GDM1 (cell line): ENCODE results near the gene TRIM59.

Source experiments
- DNase-seq: peaks from one replicate; lab custom pipeline; 2025; lab: John Stamatoyannopoulos, UW

Gene TRIM59, protein sequence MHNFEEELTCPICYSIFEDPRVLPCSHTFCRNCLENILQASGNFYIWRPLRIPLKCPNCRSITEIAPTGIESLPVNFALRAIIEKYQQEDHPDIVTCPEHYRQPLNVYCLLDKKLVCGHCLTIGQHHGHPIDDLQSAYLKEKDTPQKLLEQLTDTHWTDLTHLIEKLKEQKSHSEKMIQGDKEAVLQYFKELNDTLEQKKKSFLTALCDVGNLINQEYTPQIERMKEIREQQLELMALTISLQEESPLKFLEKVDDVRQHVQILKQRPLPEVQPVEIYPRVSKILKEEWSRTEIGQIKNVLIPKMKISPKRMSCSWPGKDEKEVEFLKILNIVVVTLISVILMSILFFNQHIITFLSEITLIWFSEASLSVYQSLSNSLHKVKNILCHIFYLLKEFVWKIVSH

DNA sequence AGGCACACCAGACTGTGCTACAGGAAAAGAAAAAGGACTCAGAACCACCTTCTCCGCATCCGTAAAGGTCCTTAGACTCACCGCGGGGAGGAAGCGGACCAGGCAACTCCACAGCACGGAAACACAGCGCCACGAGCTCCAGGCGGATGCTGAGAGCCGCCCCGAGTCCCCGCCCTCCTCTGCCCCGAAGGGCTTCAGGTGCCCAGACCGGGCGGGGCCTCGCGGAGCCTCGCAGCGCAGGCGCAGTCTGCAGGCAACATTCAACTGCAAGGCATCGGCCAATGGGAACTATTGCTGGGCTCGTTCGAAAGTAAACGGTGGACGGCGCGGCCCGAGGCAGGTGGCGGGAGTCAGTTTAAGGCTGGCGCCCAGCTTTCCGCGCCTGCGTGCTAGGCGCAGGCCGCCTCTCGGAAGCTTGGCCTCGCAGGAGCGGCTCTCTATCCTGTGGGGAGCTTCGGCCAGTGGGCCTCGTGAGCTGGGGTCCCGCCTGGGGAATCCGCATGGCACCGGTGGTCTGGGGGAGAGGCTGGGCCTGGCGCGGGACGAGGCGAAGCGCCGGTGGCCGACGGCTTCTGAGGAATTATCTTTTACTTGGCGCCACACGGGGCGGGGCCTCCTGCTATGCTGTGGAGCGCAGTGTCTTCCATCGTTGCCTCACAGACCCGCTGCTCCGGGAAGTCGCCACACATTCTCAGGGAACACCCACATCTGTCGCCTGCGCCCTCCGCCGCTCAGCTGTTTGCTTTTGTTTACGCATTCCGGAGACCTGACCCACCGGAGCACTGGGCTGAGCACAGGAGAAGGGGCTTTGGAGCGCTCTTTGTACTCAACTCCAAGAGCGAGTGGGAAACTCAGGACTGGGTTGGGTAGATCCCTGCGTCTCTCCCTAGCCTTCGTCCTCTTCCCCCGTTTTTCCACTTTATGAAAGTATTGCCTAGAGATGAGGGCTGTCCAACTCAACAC, at the start of gene TRIM59:
TRIM59 (minus strand) TSS at position 151 of the 963 bp plus-strand sequence. CDS start 10,603 bp downstream, outside the sequence.
- no peak for DNase-seq

DNA sequence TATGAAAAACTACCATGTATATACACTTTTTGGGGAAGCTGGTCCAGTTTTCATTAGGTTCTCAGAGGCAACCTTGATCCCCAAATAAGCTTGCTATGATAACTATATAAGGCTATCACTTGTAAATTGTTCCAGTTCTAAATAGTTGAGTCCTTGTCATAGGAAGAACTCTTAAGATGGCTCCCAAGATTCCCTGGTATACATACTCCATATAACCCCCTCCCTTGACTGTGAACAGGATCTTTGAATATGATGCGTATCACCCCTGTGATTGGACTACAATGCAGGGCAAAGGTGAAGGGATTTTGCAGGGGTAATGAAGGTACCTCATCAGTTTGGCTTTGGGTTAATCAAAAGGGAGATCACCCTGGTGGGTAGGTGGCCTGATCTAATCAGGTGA, 48.6 kb upstream of the TRIM59 start:
- no peak for DNase-seq

DNA sequence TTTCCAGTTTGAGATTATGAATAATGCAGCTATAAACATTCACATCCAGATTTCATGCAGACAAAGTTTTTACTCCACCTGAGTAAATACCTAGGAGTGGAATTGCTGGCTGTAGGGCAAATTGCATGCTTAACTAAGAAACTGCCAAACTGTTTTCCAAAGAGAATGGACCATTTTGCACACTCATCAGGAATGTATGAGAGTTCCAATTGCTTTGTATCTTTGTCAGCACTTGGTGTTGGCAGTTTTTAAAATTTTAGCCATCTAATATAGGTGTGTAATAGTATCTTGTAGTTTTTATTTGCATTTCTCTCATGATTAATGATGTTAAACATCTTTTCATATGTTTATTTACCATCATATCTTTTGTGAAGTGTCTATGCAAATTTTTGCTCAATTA, 40.6 kb upstream of the TRIM59 start:
- no peak for DNase-seq

DNA sequence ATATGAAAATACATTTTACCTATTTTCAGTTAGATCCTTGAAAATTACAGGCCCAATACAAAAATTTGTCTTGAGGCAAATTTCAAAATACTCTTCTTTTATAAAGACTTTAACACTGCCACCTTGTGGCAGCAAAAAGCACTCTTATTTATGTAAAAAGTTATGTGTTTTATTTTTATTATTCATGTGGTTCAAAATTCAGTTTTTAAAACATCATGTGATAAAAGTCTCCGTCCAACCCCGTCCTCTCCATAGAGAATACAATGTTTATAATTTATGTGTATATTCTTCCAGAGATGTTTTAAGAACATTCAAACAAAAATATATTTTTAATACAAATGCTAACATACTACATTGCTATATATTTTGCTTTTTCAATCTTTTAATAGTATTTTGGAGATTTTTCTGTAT, 36.9 kb upstream of the TRIM59 start:
- no peak for DNase-seq

- no peak for DNase-seq
Observed at GRCh38 chr3:160482796-160483195, 33.2 kb upstream of the TRIM59 start.

- DNase-seq, result no peak
Observed at GRCh38 chr3:160481856-160482255, 32.3 kb upstream of the TRIM59 start.

DNA sequence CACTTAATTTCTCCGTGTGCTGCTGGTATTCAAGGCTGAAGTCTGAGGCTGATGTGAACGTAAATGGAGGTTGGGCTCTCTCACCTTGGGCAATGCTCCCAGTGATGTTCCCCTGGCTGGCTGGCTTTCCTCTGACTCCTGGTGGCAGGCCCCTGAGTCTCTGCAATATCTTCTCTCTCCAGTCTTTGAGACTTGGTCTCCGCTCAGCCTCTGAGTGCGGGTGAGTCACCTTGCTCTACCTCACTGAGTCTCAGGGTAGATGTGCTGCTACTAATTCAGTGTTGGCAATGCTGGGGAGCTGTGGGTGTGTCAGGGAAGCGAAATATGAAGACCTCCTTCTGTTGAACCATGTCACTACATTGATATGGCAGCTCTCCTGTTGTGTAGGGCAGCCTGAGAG, 31.3 kb upstream of the TRIM59 start:
- DNase-seq, result no peak

DNA sequence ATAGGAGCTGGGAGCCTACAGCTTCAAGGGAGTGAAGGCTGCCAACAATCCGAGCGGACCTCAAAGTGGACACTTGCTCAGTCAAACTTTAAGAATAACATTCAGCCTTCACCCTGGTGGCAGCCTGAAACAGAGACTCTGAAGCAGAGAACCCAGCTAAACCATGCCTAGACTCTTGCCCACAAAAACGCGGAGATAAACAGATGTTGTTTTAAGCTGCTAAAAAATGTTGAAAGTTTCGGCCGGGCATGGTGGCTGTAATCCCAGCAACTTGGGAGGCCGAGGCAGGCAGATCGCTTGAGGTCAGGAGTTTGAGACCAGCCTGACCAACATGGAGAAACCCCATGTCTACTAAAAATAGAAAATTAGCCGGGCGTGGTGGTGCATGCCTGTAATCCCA, 29.8 kb upstream of the TRIM59 start:
- no peak for DNase-seq

DNA sequence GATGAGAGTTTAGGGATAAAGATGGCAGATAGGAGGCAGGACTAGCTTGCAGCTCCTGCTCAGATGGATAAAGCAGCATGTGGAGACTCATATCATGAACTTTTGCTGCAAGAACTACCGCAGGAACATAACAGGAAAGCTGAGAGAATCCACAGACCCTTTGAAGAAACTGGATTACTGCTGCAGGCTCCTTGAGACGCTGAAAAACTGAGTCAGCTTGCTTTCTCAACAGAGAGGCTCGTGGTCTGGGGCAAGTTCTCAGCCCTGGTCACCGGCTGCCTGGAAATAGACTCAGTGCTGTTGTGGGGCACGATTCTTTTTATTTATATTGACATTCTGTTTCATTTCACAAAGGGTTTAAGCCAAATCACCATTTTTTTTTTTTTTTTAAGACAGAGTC, 28.8 kb upstream of the TRIM59 start:
- no peak for DNase-seq

- no peak for DNase-seq
Observed at GRCh38 chr3:160477750-160478149, 28.2 kb upstream of the TRIM59 start.

DNA sequence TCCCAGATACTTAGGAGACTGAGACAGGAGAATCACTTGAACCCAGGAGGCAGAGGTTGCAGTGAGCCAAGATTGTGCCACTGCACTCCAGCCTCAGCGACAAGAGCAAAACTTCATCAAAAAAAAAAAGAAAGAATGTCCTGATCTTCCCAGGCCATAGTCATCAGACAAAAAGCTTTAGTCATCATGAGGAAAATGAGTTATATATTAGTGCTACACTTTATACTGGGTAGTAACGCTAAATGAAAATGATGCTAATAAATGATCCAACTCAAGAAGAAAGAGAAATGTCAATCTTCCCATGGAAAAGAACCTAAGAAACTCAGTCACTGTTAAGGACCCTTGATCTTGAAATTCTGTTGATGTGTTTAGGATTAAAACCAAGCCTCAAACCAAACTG, 26.3 kb upstream of the TRIM59 start:
- DNase-seq, result no peak

- no peak for DNase-seq
Observed at GRCh38 chr3:160475153-160475552, 25.6 kb upstream of the TRIM59 start.

GRCh38 chr3:160474416-160474838, 24.8 kb upstream of the TRIM59 start:
- DNase-seq, result no peak

DNA sequence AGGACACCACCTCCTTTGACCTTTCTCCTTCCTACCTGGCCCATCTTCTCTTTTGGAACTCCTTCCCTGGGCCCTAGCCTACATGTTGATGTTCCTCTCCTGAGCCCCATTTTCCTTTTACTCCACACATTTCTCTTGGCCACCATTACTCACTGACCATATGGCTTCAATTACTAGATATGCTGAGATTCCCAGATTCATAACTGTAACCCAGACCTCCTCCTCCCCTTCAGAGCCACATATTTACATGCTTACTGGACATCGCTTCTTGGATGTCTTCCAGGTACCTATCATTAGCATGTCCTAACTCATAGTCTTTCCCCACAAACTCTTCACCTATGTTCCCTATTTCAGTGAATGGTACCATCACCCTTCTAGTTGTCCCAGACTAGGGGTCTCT, 24.4 kb upstream of the TRIM59 start:
- no peak for DNase-seq

GRCh38 chr3:160473221-160473620, 23.6 kb upstream of the TRIM59 start:
- no peak for DNase-seq

- DNase-seq, result no peak
Observed at GRCh38 chr3:160472344-160472743, 22.8 kb upstream of the TRIM59 start.

DNA sequence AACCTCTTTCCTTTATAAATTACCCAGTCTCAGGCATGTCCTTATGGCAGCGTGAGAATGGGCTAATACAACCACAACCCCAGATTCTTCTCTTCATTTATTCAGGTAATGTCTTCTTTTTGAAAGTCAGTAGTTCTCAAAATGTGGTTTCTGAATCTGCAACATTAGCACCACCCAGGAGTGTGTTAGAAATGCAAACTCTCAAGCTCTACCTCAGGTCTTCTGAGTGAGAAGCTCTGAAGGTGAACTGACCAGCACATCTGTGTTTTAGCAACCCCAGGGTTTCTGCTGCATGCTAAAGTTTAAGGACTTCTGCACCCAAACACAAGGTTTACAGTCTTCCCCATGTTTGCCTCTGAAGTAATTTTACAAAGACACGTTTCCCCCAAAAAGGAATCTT, 22.3 kb upstream of the TRIM59 start:
- no peak for DNase-seq

DNA sequence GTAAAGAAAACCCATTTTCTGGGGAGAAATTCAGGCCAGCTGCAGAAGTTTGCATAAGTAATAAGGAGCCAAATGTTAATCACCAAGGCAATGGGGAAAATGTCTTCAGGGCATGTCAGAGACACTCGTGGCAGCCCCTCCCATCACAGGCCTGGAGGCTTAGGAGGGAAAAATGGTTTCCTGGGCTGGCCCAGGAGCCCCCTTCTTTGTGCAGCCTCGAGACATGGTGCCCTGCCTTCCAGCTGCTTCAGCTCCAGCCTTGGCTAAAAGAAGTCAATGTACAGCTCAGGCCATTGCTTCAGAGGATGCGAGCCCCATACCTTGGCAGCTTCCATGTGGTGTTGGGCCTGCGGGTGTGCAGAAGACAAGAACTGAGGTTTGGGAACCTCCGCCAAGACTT, 20.6 kb upstream of the TRIM59 start:
- no peak for DNase-seq

GRCh38 chr3:160464971-160465370, 15.4 kb upstream of the TRIM59 start:
- DNase-seq, result no peak

DNA sequence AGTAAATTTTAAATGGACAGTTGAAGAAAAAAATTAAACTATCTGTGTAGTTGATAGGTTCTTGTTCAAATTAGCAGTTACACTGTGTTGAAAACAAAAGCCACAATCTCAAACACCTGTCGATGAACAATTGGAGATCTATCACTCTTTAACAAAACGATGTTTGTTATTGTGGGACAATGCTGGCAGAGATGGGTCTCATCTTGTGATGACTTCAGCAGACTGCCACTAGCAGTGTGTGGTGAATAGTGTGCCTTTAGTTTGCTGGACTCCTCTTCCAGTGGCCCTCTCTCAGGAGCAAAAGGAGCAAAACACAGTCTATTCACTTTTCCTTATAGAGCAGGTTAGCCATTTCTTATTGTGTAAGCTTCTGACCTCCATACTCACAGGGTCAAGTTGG, 14.7 kb upstream of the TRIM59 start:
- DNase-seq, result no peak

DNA sequence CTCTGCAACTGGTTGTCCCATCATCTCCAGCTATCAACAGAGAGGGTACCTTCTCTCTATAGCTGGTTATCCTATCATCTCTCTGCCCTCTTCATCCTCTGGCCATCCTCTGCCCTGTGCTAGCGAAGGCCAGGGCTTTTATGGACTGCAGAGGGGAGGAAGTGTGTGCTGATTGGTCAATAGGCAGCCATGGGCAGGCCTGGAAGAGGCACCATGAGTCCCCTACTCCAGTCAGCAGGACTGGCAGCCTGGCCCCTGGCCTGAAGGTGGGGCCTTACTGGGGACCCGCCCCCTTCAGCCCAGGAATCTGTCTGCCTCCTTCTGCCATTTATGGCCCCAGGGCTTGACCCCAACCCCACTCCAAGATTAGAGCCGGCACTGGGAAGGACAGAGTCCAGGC, 10.4 kb upstream of the TRIM59 start:
- no peak for DNase-seq

GRCh38 chr3:160459450-160459970, 9.9 kb upstream of the TRIM59 start:
- DNase-seq, result no peak

DNA sequence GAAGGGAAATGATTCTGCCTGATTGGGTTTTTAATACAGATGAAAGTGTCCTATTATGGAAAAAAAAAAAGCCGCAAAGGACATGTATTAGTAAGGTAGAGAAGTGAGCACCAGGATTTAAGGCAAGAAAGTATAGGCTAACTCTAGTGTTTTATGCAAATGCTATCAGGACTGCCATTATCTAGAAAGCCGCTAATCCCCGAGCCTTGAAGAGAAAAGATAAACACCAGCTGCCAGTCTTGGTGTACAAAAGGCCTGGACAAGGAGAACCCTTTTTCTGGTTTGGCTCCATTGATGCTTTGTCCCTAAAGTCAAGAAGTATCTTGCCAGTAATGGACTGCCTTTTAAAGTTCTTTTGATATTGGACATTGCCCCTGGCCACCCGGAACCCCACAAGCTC, 8.6 kb upstream of the TRIM59 start:
- DNase-seq, result no peak
